NCI-H2171 (cell line): ENCODE measurements around the gene AP1M1.
"Not testable (repeated sequence)": the region's sequence is repeated elsewhere in the genome, so short reads cannot be mapped to it uniquely, and the experiment has no call there.

Experiments used
- DNase-seq: peaks from one replicate; lab custom pipeline; 2025; lab: John Stamatoyannopoulos, UW

AP1M1 gene

DNA sequence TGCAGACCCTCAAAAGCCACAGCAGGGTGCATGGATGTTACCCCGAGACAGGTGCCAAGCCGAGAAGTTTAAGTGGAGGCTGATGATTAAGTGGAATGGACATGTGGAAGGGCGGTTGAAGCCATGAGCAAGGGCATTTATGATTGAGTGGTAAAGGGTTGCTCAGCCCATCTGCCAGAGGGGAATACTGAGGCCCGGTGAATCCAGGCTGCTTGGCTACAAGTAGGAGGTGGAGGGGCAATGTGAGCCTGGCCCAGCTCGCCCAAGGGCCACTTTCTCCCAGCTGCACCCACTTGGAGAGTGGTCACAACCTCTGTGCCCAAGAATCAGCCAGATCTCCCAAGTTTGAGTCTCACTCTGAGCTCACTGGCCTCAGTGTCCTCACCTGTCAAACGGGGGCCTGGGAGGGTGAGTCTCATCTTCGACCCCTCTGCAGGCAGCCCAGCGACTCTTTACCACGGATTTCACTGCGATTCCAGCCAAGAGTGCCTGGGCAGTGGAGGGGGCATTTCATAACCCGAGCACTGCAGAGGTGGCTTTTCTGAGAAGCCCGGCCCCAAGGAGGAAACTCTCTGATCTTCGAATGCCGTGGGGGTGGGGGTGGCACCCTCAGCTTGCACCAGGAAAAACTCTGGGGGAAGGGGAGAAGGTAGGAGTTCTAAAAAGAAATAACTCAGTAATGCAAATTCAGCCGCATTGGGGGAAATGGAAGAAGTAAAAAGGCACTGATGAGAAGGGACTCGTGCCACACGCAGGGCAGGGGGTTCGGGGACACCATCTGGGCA lies 64.1 kb downstream of the AP1M1 start:
- DNase-seq = no peak

DNA sequence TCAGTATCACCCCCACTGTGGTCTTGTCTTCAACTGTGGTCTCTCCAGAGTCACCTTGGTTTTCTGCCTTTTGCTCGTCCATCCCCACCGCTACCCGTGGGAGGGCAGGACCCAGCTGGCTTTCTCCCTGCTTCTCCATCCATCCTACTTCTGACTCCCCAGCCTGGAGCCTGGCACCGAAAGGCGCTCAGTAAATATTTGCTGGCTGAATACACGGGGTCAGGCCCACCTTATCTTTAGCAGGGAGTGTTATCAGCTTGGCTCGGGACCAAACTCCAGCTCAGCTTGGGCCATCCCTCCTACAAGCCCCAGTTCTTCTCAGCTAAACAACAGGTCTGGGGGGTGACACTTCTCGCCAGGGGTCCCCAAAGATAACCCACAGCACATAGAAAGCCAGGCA lies 64.9 kb downstream of the AP1M1 start:
- no peak for DNase-seq

GRCh38 chr19:16263141-16263761 lies 65.5 kb downstream of the AP1M1 start:
- no peak for DNase-seq

DNA sequence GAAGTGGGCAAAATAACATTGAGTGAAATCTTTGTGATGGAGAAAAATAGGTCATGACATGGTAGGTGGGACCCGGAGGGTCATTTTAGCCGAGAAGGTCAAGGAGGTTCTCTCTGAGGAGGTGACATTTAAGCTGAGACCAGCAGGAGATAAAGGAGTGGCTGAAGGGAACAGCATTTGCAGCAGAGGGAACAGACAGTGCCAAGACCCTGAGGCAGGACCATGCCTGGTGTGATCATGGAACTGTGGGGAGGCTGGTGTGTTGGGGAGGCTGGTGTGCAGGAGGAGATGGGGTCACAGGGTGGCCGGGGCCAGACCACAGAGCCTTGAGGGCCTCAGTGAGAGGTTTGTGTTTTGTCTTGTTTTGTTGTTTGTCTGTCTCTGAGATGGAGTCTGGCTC lies 67.5 kb downstream of the AP1M1 start:
- DNase-seq = no peak

- DNase-seq = no peak
Measured at GRCh38 chr19:16265890-16266585, 68.3 kb downstream of the AP1M1 start.

DNA sequence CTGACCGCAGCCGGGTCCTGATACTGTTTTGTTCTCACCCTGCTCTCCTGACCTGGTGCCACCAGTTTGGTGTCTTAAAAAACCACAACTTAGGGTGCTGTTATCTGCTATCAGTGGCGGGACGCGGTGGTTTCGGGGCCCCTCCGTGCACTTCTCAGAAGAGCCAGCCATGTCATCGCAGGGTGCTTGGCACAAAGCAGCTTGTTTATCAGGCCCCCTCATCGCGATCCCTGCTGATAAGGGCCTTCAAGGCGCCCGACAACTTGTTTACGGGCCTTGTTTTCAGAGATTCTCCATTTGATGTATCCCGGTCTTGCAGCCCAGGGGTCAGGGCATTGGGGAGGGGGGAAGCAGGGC lies 68.9 kb downstream of the AP1M1 start:
- DNase-seq = no peak

- no peak for DNase-seq
Measured at GRCh38 chr19:16268676-16269319, 71.1 kb downstream of the AP1M1 start.

- DNase-seq = no peak
Measured at GRCh38 chr19:16272945-16273344, 75.2 kb downstream of the AP1M1 start.

DNA sequence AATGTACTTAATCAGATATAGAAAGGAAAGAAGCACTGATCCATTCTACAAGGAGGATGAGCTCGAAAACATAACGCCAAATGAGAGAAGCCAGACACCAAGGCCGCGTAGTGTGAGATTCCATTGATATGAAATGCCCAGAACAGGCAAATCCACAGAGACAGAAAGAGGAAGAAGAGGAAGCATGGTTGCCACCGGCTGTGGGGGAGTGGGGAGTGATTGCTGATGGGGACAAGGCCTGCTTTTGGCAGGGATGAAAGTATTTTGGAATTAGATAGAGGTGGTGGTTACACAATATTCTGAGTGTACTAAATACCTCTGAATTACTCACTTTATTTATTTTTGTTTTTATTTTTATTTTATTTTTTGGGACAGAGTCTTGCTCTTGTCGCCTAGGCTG lies 76.7 kb downstream of the AP1M1 start:
- no peak for DNase-seq

GRCh38 chr19:16280306-16280705 lies 82.6 kb downstream of the AP1M1 start:
- no peak for DNase-seq

GRCh38 chr19:16281743-16282142 lies 84.0 kb downstream of the AP1M1 start:
- no peak for DNase-seq

- DNase-seq = no peak
Measured at GRCh38 chr19:16283210-16284061, 85.7 kb downstream of the AP1M1 start.

- DNase-seq = no peak
Measured at GRCh38 chr19:16284505-16284904, 86.8 kb downstream of the AP1M1 start.

- not testable (repeated sequence) for DNase-seq
Measured at GRCh38 chr19:16285079-16285478, 87.4 kb downstream of the AP1M1 start.

GRCh38 chr19:16285769-16286498 lies 88.2 kb downstream of the AP1M1 start:
- no peak for DNase-seq

- DNase-seq = no peak
Measured at GRCh38 chr19:16288544-16288943, 90.8 kb downstream of the AP1M1 start.

DNA sequence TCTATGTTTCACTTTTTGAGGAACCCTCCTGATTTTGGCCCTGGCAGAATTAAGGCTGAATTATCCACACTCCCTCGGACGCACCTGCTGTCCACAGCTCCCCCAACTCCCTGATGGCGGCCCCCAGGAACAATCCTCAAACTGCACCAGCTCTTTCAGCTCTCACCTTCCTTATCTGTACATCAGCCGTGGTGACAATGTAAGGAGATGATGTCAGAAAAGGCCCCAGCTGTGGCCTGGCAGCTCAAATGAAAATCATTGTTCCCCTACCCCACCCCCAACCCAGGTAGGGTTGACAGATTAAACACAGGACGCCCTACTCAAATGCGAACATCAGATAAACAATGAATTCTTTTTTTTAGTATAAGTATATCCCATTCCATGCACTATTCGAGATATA lies 91.9 kb downstream of the AP1M1 start:
- no peak for DNase-seq

- no peak for DNase-seq
Measured at GRCh38 chr19:16290692-16291091, 93.0 kb downstream of the AP1M1 start.

DNA sequence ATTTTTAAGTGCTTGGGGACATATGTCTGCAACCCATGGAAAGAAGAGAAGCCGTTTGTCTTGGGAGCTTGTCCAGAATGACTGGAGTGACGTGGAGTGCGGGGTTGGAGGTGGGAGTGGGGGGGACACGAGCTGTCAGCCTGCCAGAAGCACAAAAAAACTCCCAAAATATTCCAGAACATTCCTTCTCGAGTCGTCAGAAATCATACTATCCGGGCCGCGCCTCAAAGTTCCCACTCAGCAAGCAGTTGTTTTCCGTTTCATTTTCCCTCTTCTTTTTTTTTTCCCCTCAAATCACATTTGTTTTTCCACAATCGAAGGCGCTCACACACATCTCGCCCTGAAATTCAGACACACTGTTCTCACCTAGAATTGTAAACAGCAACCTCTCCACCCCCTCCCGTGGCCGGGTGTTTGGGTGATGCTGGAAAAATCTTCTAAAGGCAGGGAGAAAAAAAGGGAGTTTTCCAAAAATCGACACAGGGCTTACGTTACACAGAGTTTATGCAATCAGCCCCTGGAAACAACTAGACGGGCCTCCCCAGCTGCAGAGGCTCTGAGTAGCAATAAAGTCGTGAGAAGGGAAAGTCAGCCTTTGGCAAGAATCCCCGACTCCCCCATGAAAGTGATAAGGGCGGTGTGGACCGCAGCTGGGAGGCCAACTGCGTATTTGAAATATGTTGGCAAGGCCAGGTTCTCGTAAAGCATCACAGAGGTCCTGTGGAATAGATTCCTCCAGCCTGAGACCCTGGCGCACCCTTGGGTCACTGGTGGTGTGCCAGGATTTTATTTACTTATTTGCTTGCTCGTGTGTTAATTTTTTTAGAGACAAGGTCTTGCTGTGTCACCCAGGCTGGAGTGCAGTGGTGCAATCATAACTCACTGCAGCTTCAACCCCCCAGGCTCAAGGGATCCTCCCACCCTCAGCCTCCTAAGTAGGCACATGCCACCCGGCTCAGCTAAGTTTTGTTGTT lies 95.7 kb downstream of the AP1M1 start:
- no peak for DNase-seq

- DNase-seq = no peak
Measured at GRCh38 chr19:16295057-16295456, 97.3 kb downstream of the AP1M1 start.
